ENCODE results near the gene SUPT7L.

Gene SUPT7L

GRCh38 chr2:27663285-27664153 is at the start of gene SUPT7L, which contains the start of gene SLC4A1AP:
TSS of gene SUPT7L (minus strand) at chr2:27663614. CDS start at chr2:27662192, 1,422 bp downstream.
TSS of gene SLC4A1AP (plus strand) at chr2:27663889. CDS start at chr2:27663915, 26 bp downstream.
- in situ Hi-C loops (cut with MboI; ENCODE audit: low sequenced_read_pairs), result no loop called here

GRCh38 chr2:27713201-27713600 is 49.8 kb upstream of the SUPT7L start:
- in situ Hi-C loops (cut with MboI; ENCODE audit: low sequenced_read_pairs), result no loop called here

GRCh38 chr2:27712522-27712921 is 49.1 kb upstream of the SUPT7L start:
- in situ Hi-C loops (cut with MboI; ENCODE audit: low sequenced_read_pairs), result no loop called here

- in situ Hi-C loops (cut with MboI; ENCODE audit: low sequenced_read_pairs), result no loop called here
These were observed 48.4 kb upstream of the SUPT7L start for GRCh38 chr2:27711804-27712203.

GRCh38 chr2:27710640-27711430 is 47.4 kb upstream of the SUPT7L start:
- in situ Hi-C loops (cut with MboI; ENCODE audit: low sequenced_read_pairs), result no loop called here

GRCh38 chr2:27709960-27710575 is 46.7 kb upstream of the SUPT7L start:
- in situ Hi-C loops (cut with MboI; ENCODE audit: low sequenced_read_pairs), result no loop called here

GRCh38 chr2:27709326-27709725 is 45.9 kb upstream of the SUPT7L start:
- in situ Hi-C loops (cut with MboI; ENCODE audit: low sequenced_read_pairs), result no loop called here

GRCh38 chr2:27708666-27709065 is 45.3 kb upstream of the SUPT7L start:
- in situ Hi-C loops (cut with MboI; ENCODE audit: low sequenced_read_pairs), result no loop called here

- in situ Hi-C loops (cut with MboI; ENCODE audit: low sequenced_read_pairs), result no loop called here
These were observed 44.8 kb upstream of the SUPT7L start for GRCh38 chr2:27708257-27708654.

- in situ Hi-C loops (cut with MboI; ENCODE audit: low sequenced_read_pairs), result no loop called here
These were observed 44.2 kb upstream of the SUPT7L start for GRCh38 chr2:27707462-27708256.

GRCh38 chr2:27705851-27706622 is 42.6 kb upstream of the SUPT7L start:
- in situ Hi-C loops (cut with MboI; ENCODE audit: low sequenced_read_pairs), result no loop called here

GRCh38 chr2:27704342-27704876 is 41.0 kb upstream of the SUPT7L start:
- in situ Hi-C loops (cut with MboI; ENCODE audit: low sequenced_read_pairs), result no loop called here

- in situ Hi-C loops (cut with MboI; ENCODE audit: low sequenced_read_pairs), result no loop called here
These were observed 40.4 kb upstream of the SUPT7L start for GRCh38 chr2:27703638-27704341.

GRCh38 chr2:27702302-27702701 is 38.9 kb upstream of the SUPT7L start:
- in situ Hi-C loops (cut with MboI; ENCODE audit: low sequenced_read_pairs), result no loop called here

- in situ Hi-C loops (cut with MboI; ENCODE audit: low sequenced_read_pairs), result no loop called here
These were observed 38.3 kb upstream of the SUPT7L start for GRCh38 chr2:27701676-27702075.

GRCh38 chr2:27697660-27698059 is 34.2 kb upstream of the SUPT7L start:
- in situ Hi-C loops (cut with MboI; ENCODE audit: low sequenced_read_pairs), result no loop called here

GRCh38 chr2:27690052-27690451 is 26.6 kb upstream of the SUPT7L start:
- in situ Hi-C loops (cut with MboI; ENCODE audit: low sequenced_read_pairs), result no loop called here

- in situ Hi-C loops (cut with MboI; ENCODE audit: low sequenced_read_pairs), result no loop called here
These were observed 26.0 kb upstream of the SUPT7L start for GRCh38 chr2:27689424-27689823.

- in situ Hi-C loops (cut with MboI; ENCODE audit: low sequenced_read_pairs), result no loop called here
These were observed 23.8 kb upstream of the SUPT7L start for GRCh38 chr2:27687232-27687631.

Measured in HL-60/S4 treated with retinoic acid at 250 ng/mL for 4 days and 3 days (cell line).